Right lung (tissue), 5 donors: Measurements from ENCODE around the gene CPNE6. TPM values are rescaled to one million over a fixed set of nuclear protein-coding genes. Genes with fewer than 3 reads are reported as not detected.

Experiments used
- DNase-seq, 2 donors: peaks; one replicate each; pipeline ENCODE4 v3.0.0-alpha.2; 2013
- polyA plus RNA-seq, 5 donors: library from polyadenylated mRNA; unstranded; fragments of 120-200 nt; gene quantifications; one replicate each; pipeline versions ENCODE4 v1.2.1 to v1.2.3, GENCODE V29; 2013; ENCODE audit warnings: inconsistent platforms in 1 of 5, low replicate concordance in 1 of 5; ENCODE audit not compliant: insufficient read length in 5 of 5, insufficient read depth in 1 of 5

Gene CPNE6
- polyA plus RNA-seq, 5 donors, result not detected

GRCh38 chr14:24068711-24069410 lies 2.5 kb upstream of the CPNE6 start:
- no peak for DNase-seq

GRCh38 chr14:24069411-24069735 lies 2.0 kb upstream of the CPNE6 start:
- DNase-seq, result no peak

DNA sequence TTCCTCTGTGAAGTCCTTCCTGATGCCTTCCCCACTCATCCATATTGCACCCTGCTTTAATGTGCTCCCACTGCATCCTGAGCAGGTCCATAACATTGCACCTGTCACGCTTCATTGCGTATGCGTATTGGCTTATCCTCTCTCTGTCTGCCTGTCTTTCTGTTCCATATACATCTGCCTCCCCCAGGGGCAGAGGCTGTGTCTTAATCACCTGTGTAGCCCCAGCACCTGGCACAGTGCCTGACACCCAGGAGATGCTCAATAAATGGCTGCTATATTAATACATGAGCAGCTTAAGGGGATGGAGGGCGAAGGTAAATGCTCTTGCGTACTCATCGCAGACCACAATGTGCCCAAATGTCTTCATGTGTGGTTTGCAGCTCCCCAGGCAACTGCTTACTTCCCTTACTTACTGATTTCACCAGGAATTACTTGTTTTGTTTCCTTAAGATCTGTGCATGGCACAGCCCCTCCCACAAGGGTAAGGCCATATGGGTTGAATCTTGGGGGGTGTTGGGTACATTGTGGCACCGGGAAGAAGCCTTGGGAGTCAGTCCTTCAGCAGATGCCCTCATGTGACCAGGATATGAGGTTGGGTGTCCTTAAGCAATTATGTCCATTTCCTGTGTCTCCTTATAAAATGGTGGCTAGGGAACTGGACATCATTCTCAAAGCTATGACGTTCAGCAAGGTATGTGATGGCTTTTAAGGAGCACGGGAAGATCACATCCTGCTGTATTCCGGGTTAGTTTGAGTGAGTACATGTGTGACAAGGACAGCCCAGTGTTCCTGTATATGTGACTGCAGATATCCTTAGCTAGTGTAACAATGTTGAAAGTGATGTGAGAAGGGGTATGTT lies 848 bp upstream of the CPNE6 start:
- no peak for DNase-seq

DNA sequence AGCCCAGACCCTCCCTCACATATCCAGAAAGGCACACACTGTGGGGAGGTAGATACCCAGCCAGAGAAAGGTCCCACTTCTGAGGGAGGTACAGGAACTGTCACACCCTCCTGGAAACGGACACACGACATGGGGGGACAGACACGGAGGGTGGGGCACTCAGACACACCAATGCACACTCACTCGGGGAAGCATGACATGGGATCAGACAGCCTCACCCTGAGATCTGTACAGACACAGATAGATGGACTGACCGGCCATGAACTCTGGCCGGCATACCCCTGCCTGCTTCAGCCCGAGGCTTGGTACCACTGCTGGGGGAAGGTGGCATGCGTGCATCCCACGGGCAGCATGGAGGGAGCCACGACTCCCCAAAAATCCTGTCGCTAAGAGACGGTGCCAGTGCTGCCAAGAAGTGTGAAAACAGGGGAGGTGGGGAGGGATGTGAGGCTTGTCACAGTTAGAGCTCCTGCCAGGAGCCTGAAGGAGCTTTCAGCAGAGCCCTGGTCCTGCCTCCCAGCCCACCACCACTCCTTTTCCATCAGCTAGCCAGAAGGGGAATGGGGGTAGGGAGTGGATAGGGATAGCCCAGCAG lies 571 bp downstream of the CPNE6 start:
- no peak for DNase-seq

DNA sequence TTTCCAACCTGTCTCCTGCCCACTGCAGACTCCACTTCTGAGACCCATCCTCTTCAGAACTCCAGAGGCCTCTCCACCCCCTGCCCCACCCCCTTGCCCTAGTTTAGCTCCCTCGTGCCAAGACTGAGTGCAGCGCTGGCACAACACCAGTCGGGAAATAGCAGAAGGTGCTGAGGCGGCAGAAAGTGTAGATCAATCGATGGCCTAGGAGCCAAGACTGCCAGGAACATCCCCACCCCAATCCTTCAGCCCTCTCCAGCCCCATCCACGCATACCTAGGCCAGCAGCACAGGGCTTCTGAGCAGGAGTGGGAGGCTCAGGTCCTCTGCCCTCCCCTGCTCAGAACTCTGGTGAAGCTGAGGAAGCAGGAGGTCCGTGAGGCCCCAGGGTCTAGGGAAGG lies 1.1 kb downstream of the CPNE6 start:
- no peak for DNase-seq

DNA sequence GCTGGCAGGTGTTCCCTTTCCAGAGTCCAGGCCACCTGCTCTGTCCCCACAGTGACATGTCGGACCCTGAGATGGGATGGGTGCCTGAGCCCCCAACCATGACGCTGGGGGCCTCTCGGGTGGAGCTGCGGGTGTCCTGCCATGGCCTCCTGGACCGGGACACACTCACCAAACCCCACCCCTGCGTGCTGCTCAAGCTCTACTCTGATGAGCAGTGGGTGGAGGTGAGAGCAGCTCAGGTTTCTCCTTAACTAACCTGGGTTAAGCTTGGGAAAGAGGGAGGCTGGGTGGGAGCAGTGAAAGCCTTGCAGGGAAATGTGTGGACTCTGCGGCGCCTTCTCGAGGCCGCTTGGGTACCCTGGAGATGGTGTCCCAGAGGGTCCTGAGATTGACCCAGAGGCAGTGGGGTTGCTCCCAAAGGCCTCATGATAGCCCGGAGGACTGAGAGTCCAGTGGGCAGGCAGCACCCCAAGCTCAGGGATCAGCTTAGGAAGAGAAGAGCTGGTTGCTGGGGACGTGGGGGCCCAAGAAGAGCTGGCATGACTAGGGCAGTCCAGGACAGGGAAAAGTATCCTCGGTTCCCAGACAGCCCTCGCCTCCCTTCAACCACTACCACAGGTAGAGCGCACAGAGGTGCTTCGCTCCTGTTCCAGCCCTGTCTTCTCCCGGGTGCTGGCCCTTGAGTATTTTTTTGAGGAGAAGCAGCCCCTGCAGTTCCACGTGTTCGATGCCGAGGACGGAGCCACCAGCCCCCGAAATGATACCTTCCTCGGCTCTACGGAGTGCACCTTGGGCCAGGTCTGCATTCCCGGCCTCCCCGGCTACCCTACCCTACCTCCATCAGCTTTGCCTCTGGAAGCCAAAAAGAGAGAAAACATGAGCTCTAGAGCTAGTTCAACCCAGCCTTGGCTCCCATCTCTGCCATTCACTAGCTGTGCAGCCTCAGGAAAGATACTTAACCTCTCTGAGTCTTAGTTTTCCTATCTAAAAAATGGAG lies 1.8 kb downstream of the CPNE6 start:
- DNase-seq, result no peak

DNA sequence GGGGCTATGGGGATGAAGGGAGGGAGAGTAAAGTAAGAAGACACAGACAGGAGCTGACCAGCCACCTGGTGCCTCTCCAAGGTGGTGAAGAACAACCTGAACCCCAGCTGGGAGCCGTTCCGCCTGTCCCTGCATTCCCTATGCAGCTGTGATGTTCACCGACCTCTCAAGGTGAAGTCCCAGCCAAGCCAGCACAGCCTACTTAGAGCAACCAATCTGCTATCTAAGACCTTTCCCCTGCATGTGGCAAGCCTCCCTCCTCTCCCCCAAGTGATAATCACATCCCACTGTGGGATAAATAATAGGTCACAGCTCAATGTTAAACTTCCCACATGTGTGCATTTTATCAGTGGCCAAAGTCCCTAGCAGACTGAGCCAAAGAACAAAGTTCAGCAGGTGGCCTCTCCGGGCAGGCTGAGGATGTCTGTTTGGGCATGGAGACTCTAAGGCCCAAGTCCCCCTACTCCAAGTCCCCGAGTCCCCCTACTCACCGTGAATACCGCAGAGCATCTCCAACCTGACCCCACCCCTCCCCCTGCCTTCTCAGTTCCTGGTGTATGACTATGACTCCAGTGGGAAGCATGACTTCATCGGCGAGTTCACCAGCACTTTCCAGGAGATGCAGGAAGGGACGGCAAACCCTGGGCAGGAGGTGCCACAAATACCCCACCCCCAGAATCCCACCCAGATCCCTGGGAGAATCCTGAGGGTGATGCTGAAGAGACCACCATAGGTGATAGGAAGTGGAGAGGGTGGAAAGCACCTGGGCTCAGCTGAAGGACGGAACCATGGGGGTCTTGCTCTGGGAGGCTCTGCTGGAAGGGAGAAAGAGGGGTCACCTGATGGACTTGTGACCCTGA lies 3.5 kb downstream of the CPNE6 start:
- DNase-seq, result no peak

GRCh38 chr14:24075485-24076301 lies 4.3 kb downstream of the CPNE6 start:
- no peak for DNase-seq

DNA sequence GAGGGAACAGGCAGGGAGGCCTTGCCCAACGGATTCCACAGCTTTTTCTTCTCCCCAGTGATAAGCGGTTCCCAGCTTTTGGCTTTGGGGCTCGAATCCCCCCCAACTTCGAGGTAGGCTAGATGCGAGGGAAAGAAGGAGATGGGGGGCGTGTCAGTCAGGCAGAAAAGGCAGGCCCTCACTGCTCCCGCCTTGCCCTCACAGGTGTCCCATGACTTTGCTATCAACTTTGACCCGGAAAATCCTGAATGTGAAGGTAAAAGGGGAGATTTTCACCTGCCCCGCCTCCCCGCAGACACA lies 4.9 kb downstream of the CPNE6 start:
- no peak for DNase-seq

GRCh38 chr14:24077086-24077485 lies 5.7 kb downstream of the CPNE6 start:
- no peak for DNase-seq

- DNase-seq, result no peak
Observed at GRCh38 chr14:24078146-24078545, 6.8 kb downstream of the CPNE6 start.

DNA sequence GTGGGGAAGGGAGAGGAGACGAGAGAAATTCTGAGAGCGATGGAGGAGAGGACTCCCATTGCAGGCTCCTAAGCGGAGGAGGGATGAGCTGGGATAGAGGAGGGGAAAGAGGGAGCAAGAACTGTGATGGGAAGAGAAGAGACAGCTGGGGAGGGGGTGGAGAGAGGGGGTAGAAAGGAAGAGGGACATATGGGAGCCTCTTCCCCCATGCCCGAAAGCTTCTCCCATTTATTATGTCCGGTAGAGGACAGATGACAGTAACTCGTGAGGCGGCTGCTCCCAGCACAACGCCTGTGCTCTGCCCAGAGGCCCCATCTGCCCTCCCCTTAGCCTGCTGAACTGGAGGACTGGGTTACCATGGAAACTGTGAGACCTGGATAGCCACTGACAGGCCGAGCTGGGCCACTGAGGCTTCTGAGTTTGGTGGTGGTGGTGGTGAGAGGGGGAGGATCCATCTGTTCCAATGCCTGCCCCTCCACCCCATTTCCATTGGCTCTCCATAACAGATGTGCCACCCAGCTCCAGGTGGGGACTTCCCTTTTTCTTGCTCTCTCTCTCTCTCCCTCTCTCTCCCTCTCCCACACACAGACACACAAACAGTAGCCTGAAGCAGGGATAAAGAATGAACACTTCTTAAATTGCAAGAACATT lies 8.3 kb downstream of the CPNE6 start:
- DNase-seq, result no peak

DNA sequence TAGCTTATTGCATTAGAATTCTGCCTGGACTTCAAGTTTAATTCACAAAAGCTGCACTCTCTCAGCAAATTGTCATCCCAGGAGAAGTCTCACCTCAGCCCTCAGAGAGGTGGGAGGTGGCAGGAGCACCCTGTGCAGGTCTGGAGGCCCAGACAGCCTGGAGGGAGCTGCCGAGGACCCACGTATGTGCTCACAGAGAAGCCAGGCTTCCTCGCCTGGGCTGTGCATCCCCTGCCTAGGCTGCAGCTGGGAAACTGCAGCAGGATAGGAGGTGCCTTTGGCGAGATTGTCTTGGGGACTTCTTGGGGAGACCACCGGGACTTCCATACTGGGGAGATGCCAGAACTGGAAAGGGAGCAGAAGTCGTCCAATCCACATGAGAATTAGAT lies 8.8 kb downstream of the CPNE6 start:
- DNase-seq, result no peak

GRCh38 chr14:24080888-24081738 lies 9.8 kb downstream of the CPNE6 start:
- peak; percentile 27 to 31 for DNase-seq

- DNase-seq, result no peak
Observed at GRCh38 chr14:24081739-24082211, 10.4 kb downstream of the CPNE6 start.

DNA sequence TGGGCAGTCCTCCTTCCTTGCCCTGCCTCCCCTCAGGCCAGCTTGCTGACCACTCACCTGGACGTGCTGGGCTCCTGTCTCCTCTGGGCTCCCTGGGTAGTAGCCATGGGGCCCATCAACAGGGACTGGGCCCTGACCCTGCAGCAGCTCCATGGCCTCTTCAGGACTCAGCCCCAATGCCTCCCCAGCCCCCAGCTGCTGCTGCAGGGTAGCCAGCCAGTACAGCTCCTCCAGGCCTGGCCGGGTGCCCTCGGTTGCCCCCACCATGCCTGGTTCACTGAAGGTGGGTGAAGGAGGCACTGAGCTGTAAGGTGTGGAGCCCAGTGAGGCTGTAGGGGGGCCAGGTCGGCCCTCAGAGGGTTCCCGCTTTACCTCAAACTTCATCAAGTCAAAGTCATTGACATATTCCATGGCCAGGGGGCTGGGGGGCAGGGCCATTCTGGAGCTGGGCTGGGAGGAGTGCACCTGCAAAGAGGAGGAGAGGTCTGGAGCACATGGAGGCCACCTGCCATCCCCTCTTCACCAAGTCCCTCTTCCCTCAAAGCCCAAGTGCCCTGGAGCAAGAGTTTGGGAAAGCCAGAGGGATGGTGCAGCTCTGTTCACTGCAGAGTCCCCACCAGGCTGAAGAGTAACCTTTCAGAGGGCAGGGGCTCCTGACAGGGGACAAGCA lies 11.2 kb downstream of the CPNE6 start:
- no peak for DNase-seq

GRCh38 chr14:24083462-24083861 lies 12.1 kb downstream of the CPNE6 start:
- no peak for DNase-seq

DNA sequence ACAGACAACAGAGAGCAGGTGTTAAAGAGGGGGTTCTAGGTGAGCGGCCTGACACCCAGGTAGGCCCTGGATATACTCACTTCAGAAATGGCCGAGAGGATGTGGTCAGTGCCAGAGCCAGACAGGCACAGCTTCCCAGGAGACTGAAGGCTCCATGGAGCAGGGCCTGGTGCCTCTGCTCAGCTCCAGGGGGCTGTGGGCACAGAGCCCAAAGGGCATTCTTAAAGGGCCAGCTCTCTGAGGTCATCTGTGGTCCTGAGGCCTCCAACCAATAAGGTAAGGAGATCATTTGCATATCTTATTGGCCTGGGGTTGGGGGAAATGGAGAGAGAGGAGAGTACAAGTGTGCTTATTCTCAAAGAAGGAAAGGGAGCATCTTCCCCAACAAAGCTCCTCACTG lies 13.1 kb downstream of the CPNE6 start:
- no peak for DNase-seq
